HepG2 (cell line): Measurements from ENCODE around the gene PRKCSH. TPM values are rescaled to one million over a fixed set of nuclear protein-coding genes. Genes with fewer than 3 reads are reported as not detected.

Experiments
- DNMT3B ChIP-seq: conservative IDR thresholded peaks from 2 replicates; pipeline ENCODE4 v1.6.1; 2016; ENCODE audit warnings: missing biosample characterization, control low read depth
- ELF4 ChIP-seq: sonication (generic); formaldehyde crosslinking; IDR thresholded peaks from 2 replicates; pipeline ENCODE4 v1.5.0; 2020; ENCODE audit warnings: missing genetic modification reagents, mild to moderate bottlenecking, moderate library complexity, borderline replicate concordance
- HHEX ChIP-seq: IDR thresholded peaks from 2 replicates; pipeline ENCODE4 v1.6.1; 2016; ENCODE audit warnings: control low read depth
- HNRNPUL1 ChIP-seq: fragments of 200-400 bp; formaldehyde crosslinking; IDR thresholded peaks from 2 replicates; pipeline ENCODE4 v1.6.1; 2017; ENCODE audit warnings: low read depth, mild to moderate bottlenecking, low read length, moderate library complexity
- IKZF4 ChIP-seq: sonication (generic); formaldehyde crosslinking; IDR thresholded peaks from 2 replicates; pipeline ENCODE4 v1.5.1; 2020; ENCODE audit warnings: borderline replicate concordance, mild to moderate bottlenecking, low read depth, missing genetic modification reagents; ENCODE audit errors: not compliant biosample characterization
- KLF13 ChIP-seq: sonication (generic); formaldehyde crosslinking; IDR thresholded peaks from 2 replicates; pipeline ENCODE4 v1.4.0; 2020; ENCODE audit warnings: mild to moderate bottlenecking, missing genetic modification reagents
- MED1 ChIP-seq: sonication (generic); formaldehyde crosslinking; IDR thresholded peaks from 2 replicates; pipeline ENCODE4 v1.4.0; 2020; ENCODE audit warnings: missing genetic modification reagents
- MTA1 ChIP-seq: sonication (generic); formaldehyde crosslinking; IDR thresholded peaks from 2 replicates; pipeline ENCODE4 v1.4.0; 2020; ENCODE audit warnings: missing genetic modification reagents, mild to moderate bottlenecking, borderline replicate concordance
- NKX3-1 ChIP-seq: sonication (generic); formaldehyde crosslinking; IDR thresholded peaks from 2 replicates; pipeline ENCODE4 v1.5.0; 2020; ENCODE audit warnings: missing genetic modification reagents
- PRPF4 ChIP-seq: fragments of 200-400 bp; formaldehyde crosslinking; IDR thresholded peaks from 2 replicates; pipeline ENCODE4 v1.6.1; 2016; ENCODE audit warnings: low read length, low read depth; ENCODE audit not compliant: poor library complexity, severe bottlenecking
- RCOR2 ChIP-seq: IDR thresholded peaks from 2 replicates; pipeline ENCODE4 v1.6.1; 2016; ENCODE audit warnings: missing biosample characterization, missing genetic modification reagents
- SETDB1 ChIP-seq: sonication (generic); formaldehyde crosslinking; IDR thresholded peaks from 2 replicates; pipeline ENCODE4 v1.5.1; 2020; ENCODE audit warnings: missing genetic modification reagents, mild to moderate bottlenecking, borderline replicate concordance
- SMYD3 ChIP-seq: sonication (generic); formaldehyde crosslinking; IDR thresholded peaks from 2 replicates; pipeline ENCODE4 v1.8.1; 2023; ENCODE audit warnings: mild to moderate bottlenecking, missing genetic modification reagents
- TEAD3 ChIP-seq: optimal IDR thresholded peaks from 2 replicates; pipeline ENCODE3; 2016; ENCODE audit warnings: borderline replicate concordance
- XBP1 ChIP-seq: sonication (generic); formaldehyde crosslinking; IDR thresholded peaks from 2 replicates; pipeline ENCODE4 v1.5.0; 2020; ENCODE audit warnings: missing genetic modification reagents
- YEATS2 ChIP-seq: sonication (generic); formaldehyde crosslinking; IDR thresholded peaks from 2 replicates; pipeline ENCODE4 v1.4.0; 2020; ENCODE audit warnings: missing genetic modification reagents, borderline replicate concordance
- ZFY ChIP-seq: sonication (generic); formaldehyde crosslinking; IDR thresholded peaks from 2 replicates; pipeline ENCODE4 v1.4.0; 2020; ENCODE audit warnings: missing genetic modification reagents
- ZFYVE20 ChIP-seq: sonication (generic); formaldehyde crosslinking; IDR thresholded peaks from 2 replicates; pipeline ENCODE4 v1.8.0; 2023; ENCODE audit warnings: low read depth, mild to moderate bottlenecking, moderate library complexity, missing genetic modification reagents, borderline replicate concordance
- ZNF251 ChIP-seq: sonication (generic); formaldehyde crosslinking; IDR thresholded peaks from 2 replicates; pipeline ENCODE4 v1.9.0; 2021; ENCODE audit warnings: mild to moderate bottlenecking, missing genetic modification reagents
- ZNF3 ChIP-seq: IDR thresholded peaks from 2 replicates; pipeline ENCODE4 v1.7.0; 2017; ENCODE audit warnings: inconsistent platforms
- ZNF335 ChIP-seq: sonication (generic); formaldehyde crosslinking; IDR thresholded peaks from 2 replicates; pipeline ENCODE4 v1.4.0; 2020; ENCODE audit warnings: missing genetic modification reagents
- ZNF33B ChIP-seq: sonication (generic); formaldehyde crosslinking; IDR thresholded peaks from 2 replicates; pipeline ENCODE4 v1.5.1; 2020; ENCODE audit warnings: mild to moderate bottlenecking, missing genetic modification reagents
- ZNF496 ChIP-seq: sonication (generic); formaldehyde crosslinking; IDR thresholded peaks from 2 replicates; pipeline ENCODE4 v1.8.1; 2023; ENCODE audit warnings: mild to moderate bottlenecking, moderate library complexity, missing genetic modification reagents; ENCODE audit not compliant: insufficient replicate concordance
- ZNF550 ChIP-seq: sonication (generic); formaldehyde crosslinking; IDR thresholded peaks from 2 replicates; pipeline ENCODE4 v1.4.0; 2020; ENCODE audit warnings: mild to moderate bottlenecking, missing genetic modification reagents, borderline replicate concordance
- ZNF562 ChIP-seq: sonication (generic); formaldehyde crosslinking; IDR thresholded peaks from 2 replicates; pipeline ENCODE4 v1.8.0; 2022; ENCODE audit warnings: missing genetic modification reagents, borderline replicate concordance
- ZNF75D ChIP-seq: sonication (generic); formaldehyde crosslinking; IDR thresholded peaks from 2 replicates; pipeline ENCODE4 v1.8.1; 2023; ENCODE audit warnings: missing genetic modification reagents, mild to moderate bottlenecking, borderline replicate concordance
- ZNF850 ChIP-seq: sonication (generic); formaldehyde crosslinking; conservative IDR thresholded peaks from 2 replicates; pipeline ENCODE4 v1.9.0; 2021; ENCODE audit warnings: mild to moderate bottlenecking, missing genetic modification reagents
- ZNF879 ChIP-seq: sonication (generic); formaldehyde crosslinking; IDR thresholded peaks from 2 replicates; pipeline ENCODE4 v1.8.1; 2023; ENCODE audit warnings: missing genetic modification reagents
- polyA plus RNA-seq, 8 experiments: library from polyadenylated mRNA; depleted of rRNA in 3 of 8; stranded (reverse) in 7 of 8; unstranded in 1 of 8; fragments of >200 nt; fragmentation: Illumina TruSeq in 4 of 8; extraction: Trizol in 4 of 8; gene quantifications; 2 replicates each; pipeline versions ENCODE4 v1.2.1 to v1.2.3, GENCODE V29; 2011 to 2016; ENCODE audit warnings: low read depth in 4 of 8, missing spikeins in 1 of 8, mixed read lengths in 1 of 8; ENCODE audit not compliant: insufficient read depth in 1 of 8
- total RNA-seq, 5 experiments: library from RNA; depleted of rRNA; stranded (reverse); fragments of >200 nt; fragmentation: Illumina TruSeq; extraction: Trizol; gene quantifications; 2 replicates each; pipeline ENCODE4 v1.2.3, GENCODE V29; 2016; ENCODE audit warnings: low read depth in 1 of 5
- TF ChIP-seq, protein P1 (sequence below): sonication (generic); formaldehyde crosslinking; IDR thresholded peaks from 2 replicates; pipeline ENCODE4 v1.8.1; 2022; ENCODE audit warnings: mild to moderate bottlenecking, missing genetic modification reagents
- TF ChIP-seq, protein P2 (sequence below): sonication (generic); formaldehyde crosslinking; IDR thresholded peaks from 2 replicates; pipeline ENCODE4 v1.4.0; 2020; ENCODE audit warnings: missing genetic modification reagents; ENCODE audit errors: not compliant biosample characterization
- TF ChIP-seq, protein P3 (sequence below): sonication (generic); formaldehyde crosslinking; IDR thresholded peaks from 2 replicates; pipeline ENCODE4 v1.5.0; 2020; ENCODE audit warnings: mild to moderate bottlenecking, low read depth, missing genetic modification reagents, borderline replicate concordance

Gene PRKCSH
- total and polyA plus RNA-seq, 2 of the 13 experiments (the other 11 are each of a cell fraction or from before 2014, with no cell fraction given) = 85.1 to 125 TPM

DNA sequence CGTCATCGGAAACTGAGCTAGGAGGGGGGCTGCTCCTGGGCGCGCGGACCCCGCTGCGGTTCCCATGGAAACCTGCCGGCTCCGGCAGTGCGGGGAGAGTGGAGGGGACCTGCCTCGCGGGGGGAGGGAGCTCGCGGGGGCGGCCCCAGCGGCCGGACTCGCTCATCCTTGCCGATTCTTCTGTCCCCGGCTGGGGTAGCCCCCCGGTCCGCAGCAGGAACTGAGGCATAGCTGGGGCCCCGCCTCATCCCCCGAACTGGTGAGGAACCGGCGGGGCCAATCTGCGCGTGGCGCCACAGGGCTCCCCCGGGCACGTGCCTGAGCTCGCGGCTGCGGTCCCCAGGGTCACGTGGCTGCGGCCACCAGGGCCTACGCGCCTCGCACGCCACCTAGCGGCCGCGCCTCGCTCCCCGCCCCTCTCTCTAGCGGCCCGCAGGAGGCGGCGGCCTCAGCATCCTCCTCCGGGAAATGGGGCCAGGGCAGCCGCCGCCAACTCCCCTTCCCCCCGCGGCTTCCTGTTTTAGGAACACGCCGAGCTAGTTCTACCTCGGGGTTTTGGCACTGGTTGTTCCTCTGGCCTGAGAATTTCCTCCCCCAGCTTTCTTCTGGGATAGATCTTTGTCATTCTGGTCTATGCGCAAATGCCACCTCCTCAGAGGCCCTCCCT lies 47.1 kb downstream of the PRKCSH start (continued):
- TF ChIP-seq XBP1 (no peak), HHEX (CRISPR knock-in tag) (no peak), ZNF3 (CRISPR knock-in tag) (peak; percentile 41; the same call in 1 of the 2 replicates), IKZF4 (CRISPR knock-in tag) (no peak), ELF4 (no peak), HNRNPUL1 (no peak), ZNF251 (CRISPR knock-in tag) (no peak), NKX3-1 (CRISPR knock-in tag) (peak; percentile 81), ZNF33B (CRISPR knock-in tag) (no peak), ZNF562 (no peak), KLF13 (CRISPR knock-in tag) (peak; percentile 84; the same call in 1 of the 2 replicates), SMYD3 (CRISPR knock-in tag) (peak; percentile 46; the same call in 1 of the 2 replicates), MED1 (peak; percentile 62), SETDB1 (CRISPR knock-in tag) (no peak), ZFY (CRISPR knock-in tag) (peak; percentile 69), RCOR2 (CRISPR knock-in tag) (peak; percentile 72; the same call in 1 of the 2 replicates), DNMT3B (0 out of 2 replicates have a peak, but pooled peaks have one; percentile 69), TEAD3 (CRISPR knock-in tag) (peak; percentile 38), ZNF550 (CRISPR knock-in tag) (0 out of 2 replicates have a peak, but pooled peaks have one; percentile 19), ZNF879 (CRISPR knock-in tag) (no peak; the same call in 1 of the 2 replicates), YEATS2 (CRISPR knock-in tag) (0 out of 2 replicates have a peak, but pooled peaks have one; percentile 38), PRPF4 (no peak), ZNF850 (CRISPR knock-in tag) (no peak), ZNF335 (CRISPR knock-in tag) (no peak), ZNF496 (CRISPR knock-in tag) (no peak), MTA1 (CRISPR knock-in tag) (0 out of 2 replicates have a peak, but pooled peaks have one; percentile 9), ZNF75D (CRISPR knock-in tag) (0 out of 2 replicates have a peak, but pooled peaks have one; percentile 46), ZFYVE20 (no peak)
- TF ChIP-seq, protein P1, sequence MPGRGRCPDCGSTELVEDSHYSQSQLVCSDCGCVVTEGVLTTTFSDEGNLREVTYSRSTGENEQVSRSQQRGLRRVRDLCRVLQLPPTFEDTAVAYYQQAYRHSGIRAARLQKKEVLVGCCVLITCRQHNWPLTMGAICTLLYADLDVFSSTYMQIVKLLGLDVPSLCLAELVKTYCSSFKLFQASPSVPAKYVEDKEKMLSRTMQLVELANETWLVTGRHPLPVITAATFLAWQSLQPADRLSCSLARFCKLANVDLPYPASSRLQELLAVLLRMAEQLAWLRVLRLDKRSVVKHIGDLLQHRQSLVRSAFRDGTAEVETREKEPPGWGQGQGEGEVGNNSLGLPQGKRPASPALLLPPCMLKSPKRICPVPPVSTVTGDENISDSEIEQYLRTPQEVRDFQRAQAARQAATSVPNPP (CRISPR knock-in tag) = peak; percentile 93
- TF ChIP-seq, protein P2, sequence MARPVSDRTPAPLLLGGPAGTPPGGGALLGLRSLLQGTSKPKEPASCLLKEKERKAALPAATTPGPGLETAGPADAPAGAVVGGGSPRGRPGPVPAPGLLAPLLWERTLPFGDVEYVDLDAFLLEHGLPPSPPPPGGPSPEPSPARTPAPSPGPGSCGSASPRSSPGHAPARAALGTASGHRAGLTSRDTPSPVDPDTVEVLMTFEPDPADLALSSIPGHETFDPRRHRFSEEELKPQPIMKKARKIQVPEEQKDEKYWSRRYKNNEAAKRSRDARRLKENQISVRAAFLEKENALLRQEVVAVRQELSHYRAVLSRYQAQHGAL = peak; percentile 53
- TF ChIP-seq, protein P3, sequence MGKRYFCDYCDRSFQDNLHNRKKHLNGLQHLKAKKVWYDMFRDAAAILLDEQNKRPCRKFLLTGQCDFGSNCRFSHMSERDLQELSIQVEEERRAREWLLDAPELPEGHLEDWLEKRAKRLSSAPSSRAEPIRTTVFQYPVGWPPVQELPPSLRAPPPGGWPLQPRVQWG = no peak
